HG03571 (cell line): Measurements from ENCODE around the gene XRRA1.
"Not testable (repeated sequence)": the region's sequence is repeated elsewhere in the genome, so short reads cannot be mapped to it uniquely, and the experiment has no call there.

Experiments
- ATAC-seq: cut with Tn5 transposase; IDR thresholded peaks from one replicate; pipeline ENCODE4 v1.9.1; 2021; ENCODE audit not compliant: unreplicated experiment

Gene XRRA1

DNA sequence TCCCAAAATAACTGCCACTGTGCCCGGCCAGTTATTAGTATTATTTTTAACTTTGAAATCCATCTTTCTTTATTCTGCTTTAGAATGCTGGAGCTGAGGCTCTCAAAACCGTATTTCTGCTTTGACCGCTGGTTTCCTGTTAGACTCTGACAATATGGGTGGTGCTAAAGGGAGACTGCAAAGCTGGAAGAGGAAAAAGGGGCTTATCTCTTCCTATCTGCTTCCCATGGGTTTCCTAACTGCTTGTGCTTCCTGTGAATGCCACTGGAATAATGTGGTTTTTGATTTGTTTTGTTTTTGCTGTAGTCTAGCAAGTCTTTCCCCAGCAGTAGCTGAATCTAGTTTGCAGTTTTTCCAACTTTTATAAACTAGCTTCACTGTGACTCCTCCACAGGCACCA is 43.6 kb downstream of the XRRA1 start:
- no peak for ATAC-seq

DNA sequence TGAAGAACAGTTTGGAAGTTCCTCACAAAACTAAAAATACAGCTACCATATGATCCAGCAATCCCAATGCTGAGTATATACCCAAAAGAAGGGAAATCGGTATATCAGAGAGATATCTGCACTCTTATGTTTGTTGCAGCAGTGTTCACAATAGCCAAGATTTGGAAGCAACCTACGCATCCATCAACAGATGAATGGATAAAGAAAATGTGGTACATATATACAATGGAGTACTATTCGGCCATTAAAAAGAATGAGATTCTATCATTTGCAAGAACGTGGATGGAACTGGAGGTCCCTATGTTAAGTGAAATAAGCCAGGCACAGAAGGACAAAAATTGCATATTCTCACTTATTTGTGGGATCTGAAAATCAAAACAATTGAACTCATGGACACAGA is 46.5 kb downstream of the XRRA1 start:
- ATAC-seq, result no peak

DNA sequence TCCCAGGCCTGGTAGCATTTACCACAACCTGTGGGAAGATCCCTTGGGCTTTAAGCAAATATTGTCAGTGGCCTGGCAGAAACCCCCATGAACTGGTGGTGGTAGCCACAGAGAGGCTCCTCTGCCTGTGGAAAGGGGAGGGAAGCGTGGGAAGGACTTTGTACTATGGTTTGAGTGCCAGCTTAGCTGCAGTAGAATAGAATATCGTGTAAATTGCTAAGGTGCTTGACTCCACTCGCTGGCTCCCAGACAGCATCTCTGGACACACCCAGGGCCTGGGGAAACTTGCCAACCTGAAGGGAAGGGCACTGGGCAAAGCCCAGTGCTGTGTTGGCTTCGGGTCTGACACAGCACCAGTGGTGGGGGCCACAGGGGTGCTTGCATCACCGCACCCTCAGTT is 52.6 kb downstream of the XRRA1 start:
- no peak for ATAC-seq

DNA sequence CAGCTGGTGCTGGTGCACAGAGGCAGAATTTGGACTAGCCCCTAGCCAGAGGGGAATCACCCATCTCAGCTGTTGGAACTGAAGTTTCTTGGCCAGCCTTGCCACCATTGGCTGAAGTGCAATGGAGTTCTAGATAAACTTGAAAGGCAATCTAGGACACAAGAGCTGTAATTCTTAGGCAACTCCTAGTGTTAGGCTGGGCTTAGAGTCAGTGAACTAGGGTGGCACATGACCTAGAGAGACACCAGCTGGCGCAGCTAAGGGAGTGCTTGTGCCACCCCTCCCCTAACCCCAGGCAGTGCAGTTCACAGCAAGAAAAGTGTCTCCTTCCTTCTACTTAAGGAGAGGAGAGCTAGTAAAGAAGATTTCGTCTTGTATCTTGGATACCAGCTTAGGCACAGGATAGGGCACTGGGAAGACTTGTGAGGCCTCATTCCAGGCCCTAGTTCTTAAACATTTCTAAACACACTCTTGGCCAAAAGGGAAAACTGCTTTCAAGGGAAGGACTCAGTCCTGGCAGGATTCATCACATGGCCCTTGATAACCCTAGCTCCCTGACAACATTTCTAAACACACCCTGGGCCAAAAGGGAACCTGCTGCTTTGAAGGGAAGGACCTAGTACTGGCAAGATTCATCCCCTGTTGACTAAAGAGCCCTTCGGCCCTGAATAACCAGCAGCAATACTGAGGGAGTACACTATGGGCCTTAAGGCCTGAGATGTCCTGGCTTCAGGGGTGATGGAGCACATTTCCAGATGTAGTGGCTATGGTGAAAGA is 53.4 kb downstream of the XRRA1 start:
- ATAC-seq, result no peak

DNA sequence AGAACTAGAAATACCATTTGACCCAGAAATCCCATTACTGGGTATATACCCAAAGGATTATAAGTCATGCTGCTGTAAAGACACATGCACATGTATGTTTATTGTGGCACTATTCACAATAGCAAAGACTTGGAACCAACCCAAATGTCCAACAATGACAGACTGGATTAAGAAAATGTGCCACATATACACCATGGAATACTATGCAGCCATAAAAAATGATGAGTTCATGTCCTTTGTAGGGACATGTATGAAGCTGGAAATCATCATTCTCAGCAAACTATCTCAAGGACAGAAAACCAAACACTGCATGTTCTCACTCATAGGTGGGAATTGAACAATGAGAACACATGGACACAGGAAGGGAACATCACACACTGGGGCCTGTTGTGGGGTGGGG is 55.9 kb downstream of the XRRA1 start:
- ATAC-seq, result not testable (repeated sequence)

DNA sequence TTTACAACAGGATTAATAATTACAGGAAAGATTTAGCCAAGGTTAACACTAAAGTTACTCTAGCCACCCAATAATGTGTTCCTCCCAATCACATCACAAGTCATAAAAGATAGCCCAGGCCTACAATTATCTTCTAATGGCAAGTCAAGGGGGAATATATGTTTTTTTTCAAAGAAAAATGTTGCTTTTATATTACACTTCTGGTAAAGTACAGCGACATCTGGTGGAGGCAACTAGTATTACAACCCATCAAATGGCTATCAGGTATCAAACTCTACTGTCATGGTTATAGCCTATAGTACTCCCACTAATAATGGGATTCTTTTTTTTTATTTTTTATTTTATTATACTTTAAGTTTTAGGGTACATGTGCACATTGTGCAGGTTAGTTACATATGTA is 71.8 kb downstream of the XRRA1 start:
- no peak for ATAC-seq

DNA sequence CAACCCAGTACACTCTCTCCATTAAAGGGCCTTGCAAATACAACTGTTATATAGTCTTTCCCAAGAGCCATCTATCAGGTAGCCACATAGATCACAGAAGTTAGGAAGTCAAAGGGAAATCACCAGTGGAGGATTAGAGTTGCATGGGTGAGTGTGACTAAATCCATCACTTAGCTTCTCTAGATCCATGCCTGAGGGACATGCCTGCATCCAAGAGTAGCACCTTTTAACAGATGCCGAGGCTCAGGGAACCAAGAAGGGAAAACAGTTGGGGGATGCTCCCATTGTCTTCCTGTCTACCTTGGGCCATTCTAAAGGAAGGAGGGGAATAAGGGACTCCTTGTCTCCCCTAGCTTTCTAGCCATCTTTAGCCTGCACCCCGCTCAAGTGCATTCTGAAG is 77.9 kb downstream of the XRRA1 start:
- ATAC-seq, result no peak

DNA sequence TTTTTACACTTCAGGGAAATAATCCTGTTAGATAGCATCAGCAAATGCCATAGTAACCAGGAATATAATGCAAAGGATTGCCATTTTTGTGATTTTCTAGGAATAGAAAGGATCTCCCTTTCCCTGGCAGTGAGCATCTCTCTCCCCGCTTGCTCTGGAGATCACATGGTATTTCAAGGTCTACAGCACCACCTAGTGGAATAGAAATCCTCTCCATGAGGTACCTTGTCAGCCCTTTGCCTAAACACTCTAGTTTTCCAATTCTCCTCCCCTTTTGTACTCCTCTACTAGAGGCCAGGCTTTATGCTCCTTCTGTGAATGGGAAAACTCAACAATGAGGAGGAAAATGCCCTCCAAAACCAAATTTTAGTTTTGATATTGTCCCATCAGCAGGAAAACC is 78.4 kb downstream of the XRRA1 start:
- ATAC-seq, result no peak

DNA sequence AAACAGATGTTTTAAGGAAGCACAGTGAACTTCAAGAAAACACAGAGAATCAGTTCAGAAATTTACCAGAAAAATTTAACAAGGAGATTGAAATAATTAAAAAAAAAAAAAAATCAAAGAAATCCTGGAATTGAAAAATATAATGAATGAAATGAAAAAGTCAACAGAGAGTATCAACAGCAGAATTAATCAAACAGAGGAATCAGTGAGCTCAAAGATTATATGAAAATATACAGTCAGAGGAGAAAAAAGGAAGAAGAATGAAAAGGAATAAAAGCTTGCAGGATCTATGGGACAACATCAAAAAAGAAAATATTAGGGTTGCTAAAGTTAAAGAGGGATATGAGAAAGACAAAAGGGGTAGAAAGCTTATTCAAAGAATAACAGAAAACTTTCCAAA is 82.3 kb downstream of the XRRA1 start:
- no peak for ATAC-seq

DNA sequence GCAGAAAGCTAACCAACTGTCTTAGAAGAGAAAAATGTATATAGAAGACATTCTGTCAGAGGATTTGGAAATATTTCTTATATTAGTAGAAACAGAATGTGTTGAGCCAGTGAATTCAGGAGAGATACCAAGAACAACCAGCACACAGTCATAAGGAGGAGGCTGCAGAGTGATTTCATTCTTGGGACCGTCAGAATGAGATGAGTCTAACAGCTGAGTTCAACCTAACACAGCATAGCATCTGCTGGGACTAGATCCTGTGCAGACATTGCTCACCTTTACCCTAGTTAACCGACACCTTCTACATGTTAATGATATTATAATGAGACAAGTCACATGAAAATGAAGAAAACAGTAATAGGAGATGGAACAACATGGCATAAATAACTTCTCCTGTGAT is 85.5 kb downstream of the XRRA1 start:
- no peak for ATAC-seq

DNA sequence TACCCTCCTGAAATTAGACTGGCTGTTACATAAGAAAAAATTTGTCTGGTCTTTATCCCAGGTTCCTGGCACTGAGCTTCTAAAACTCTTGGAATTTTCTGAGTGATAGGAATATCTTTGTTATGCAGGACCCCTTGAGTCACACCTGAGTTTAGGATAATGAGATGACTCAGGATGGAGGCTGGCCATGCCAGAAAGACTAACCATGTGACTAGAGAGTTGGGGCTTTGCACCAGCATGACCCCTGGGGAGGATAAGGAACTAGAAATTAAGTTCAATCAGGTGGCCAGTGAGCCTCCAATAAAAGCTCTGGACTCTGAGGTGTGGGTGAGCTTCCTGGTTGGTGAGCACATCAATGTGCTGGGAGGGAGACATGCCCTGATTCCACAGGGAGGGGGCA is 88.1 kb downstream of the XRRA1 start:
- ATAC-seq, result no peak

DNA sequence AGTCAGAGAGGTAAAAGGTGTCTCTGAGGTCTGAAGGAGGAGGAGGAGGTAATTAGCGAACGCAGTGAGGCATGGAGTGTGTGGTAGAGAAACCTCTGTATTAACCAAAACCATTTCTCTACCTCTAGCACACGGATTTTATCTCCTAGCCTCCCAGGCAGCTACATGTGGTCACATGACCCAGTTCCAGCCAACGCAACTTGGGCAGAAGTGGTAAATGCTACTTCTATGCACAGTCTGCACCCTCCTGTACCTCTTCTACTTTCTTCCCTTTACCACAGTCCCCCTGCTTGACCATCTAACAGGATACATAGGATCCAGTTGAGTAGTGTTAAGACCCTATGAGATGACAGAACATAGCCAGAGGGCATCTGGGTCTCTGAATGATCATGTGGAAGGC is 95.7 kb downstream of the XRRA1 start:
- no peak for ATAC-seq

DNA sequence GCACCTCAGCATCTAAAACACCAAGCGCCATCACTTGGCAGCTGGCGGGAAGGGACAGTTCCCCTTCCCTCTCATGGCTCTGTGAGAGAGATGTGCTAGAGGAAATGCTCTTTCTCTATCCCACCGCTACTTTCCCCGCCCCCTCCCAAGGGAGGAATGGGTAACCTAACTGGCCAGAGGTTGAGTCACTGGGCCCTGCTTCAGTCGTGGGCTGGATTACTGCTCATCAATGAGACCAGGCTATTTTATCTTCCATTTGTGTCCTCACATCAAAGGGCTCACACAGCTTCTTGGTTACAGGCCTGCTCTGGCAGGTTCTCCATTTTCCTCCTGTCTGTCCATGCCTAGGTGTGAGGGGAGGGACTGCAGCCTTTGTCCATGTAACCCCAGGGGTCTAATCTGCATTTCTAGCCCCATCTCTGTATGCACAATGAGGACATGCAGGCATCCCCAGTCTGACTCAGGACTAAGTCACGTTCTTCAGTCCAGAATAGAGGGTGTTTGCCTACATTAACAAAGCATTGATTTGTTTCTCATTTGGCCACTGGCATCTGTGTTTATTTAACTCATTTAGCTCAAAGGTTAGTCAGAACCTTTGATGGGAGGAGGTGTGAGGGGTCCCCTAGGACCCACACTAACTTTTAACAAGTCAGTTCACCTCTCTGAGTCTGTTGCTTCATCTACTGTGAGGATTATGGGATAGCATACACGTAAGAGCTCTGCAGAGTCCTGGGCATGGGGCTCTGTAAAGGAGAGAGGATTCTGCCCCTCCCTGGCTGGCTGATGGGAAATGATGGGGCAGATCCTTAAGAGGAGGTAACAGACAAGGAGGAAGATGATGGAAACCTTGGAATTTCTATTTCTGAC is 99.1 kb downstream of the XRRA1 start:
- no peak for ATAC-seq

DNA sequence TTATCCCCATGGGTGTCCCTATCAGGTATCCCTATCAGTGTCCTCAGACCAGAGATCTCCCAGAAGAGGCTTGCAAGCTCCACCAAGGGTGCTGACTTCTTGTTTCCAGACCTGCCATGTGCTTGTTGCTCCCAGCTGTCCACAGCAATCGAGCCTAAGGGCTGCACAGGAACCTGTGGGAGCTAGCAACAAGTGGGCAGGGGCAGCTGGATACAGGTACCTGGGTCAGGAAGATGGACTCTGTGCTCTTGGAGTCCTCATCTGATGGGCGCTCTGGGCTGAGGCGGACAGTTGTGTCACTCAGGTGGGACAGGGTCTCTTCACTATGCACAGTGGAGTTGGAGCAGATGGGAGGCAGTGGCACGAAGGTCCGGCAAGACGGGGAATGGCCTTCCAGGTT is 101.0 kb downstream of the XRRA1 start:
- ATAC-seq, result no peak

DNA sequence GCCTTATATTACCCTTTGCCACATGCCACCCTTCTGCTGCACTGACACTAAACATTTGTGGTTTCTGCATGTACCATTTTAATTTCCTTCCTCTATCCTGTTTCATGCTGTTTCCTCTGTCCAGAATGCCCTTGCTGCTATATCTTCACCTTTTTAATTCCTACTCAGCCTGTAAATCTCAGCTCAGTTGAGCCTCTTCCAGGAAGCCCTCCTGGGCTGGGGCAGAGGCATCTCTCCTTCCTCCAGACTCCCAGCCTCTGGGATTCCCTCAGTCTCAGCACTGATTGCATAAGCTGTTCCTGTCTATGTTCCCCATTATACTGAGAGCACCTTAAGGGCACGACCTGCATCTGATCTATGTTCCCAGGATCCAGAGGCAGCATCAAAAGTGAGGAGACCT is 101.5 kb downstream of the XRRA1 start:
- no peak for ATAC-seq

DNA sequence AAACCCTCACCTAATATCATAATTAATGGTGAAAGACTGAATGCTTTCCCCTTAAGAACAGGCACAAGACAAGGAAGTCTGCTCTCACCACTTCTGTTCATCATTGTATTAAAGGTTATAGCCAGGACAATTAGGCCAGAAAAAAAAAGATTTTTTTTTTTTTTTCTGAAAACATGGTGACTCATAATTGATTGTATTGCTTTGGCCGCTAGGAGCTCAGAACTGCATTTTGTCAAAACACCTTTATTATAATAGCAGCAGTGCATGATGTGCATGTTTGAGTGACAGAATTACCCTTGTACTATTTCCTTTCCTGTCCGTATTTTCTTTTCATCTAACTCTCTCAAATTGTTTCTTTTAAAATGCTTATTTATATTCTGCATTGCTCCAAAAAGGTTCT is 102.1 kb downstream of the XRRA1 start:
- ATAC-seq, result no peak

DNA sequence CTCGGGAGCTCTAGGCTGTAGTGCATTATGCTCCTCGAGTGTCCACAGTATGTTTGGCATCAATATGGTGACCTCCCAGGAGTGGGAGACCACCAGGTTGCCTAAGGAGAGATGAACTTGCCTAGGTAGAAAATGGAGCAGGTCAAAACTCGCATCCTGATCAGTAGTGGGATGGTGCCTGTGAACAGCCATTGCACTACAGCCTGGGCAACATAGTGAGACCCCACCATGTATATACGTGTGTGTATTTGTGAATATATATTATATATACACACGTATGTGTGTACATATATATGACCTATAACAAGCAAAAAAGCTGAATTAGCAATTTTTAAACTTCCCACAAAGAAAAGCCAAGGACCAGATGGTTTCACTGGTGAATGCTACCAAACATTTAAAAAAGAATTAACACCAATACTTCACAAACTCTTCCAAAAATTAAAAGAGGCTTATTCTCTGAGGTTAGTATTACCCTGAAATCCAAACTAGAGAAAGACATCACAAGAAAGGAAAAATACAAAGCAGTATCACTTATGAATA is 102.8 kb downstream of the XRRA1 start:
- no peak for ATAC-seq

DNA sequence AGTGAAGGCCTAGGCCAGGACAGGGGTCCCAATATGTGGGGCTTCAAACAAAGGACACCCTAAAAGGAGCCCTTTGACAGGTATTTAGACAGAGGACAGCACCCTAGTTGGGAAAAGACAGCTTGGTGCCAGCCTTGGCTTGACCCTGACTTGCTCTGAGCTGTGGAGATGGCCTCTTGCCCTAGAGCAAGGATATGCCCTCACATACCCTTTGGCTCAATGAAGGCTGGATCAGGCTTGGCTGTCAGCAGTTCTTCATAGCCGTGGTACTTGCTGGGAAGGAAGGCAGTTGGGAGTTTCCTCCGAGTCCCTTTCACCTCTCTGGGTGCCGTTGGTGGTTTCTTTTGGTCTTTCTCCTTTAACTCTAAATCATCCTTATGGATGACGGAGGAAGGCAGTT is 104.0 kb downstream of the XRRA1 start:
- no peak for ATAC-seq

DNA sequence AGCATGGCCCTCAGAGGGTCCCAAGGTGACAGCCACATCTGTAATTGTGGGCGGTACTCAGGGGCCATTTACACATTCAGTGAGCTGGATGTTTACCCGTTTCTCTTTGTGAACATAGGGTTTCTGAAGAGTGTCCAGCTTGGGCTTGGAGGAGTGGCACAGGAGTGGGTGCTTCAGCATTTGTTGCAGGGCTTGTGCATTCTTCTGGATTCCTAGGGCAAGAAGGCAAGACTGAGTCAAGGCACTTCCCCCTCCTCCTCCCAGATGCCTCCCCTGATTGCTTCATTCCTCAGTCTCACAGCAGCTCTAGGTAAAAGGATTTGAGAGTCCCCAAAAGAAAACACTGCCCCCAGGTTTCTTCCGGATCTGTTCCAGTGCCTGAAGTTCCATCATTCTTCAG is 104.8 kb downstream of the XRRA1 start:
- no peak for ATAC-seq

DNA sequence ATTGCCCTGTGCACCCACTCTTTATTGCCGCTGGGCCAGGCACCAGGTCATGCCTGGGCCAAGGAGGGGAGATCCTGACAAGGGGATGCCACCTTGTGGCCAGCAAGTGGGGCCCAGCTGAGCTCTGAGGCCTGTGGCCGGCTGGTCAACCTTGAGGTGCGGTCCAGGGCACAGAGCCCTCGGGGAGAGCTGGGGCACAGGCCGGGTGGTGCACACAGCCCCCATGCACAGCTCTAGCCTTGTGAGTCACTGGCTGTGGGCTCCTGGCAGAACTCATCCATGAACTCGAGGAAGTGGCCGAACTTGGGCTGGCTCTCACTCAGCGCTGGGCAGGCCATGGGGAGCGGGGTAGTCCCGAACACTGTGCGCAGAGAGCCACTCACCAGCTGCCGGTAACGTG is 105.9 kb downstream of the XRRA1 start:
- no peak for ATAC-seq

DNA sequence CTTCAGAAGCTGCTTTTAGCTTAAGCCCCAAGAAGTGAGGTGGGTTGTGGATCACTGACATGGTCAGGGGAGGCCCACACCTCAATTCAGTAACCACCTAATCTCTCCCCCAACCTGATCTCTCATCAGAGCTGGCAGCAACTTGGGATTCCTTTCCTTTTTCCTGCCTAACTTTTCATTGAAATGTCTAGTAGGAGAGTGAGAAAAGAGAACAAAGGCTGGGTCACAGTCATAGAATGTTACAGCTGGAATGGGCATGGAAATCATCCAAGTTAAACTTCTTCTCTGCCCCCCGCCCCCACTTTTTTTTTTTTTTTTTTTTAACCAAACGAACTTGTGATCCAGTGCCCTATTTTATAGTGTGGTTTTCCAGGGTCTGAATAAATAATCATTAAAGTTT is 108.4 kb downstream of the XRRA1 start:
- ATAC-seq, result no peak

DNA sequence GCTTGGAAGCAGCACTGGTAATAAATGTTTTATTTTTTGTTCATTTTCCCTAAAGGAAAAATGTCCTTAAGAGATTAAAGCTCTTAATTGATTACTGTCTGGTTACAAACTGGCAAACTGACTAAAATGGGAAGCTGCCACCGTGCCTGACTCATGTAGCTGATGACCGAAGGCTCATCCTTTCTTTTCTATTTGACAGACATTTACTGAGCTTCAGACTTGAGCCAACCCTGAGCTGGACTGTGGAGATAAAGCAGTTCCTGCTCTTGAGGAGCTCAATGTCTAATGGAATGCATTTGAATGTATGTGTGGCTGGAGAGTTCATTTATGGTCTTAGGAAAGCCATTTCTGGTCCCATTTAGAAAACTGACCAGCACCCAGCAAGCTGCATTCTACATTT is 108.9 kb downstream of the XRRA1 start:
- no peak for ATAC-seq
